OCI-LY7 (cell line): ENCODE data around the gene AGBL4.

Experiments used
- EZH2phosphoT487 ChIP-seq: fragments of 200-600 bp; sonication (generic); IDR thresholded peaks from 2 replicates; pipeline ENCODE4 v1.6.1; 2018; ENCODE audit warnings: low read depth, borderline replicate concordance, mild to moderate bottlenecking, mixed run types, antibody characterized with exemption, low read length, moderate library complexity, mixed read lengths
- TF ChIP-seq, protein P1 (sequence below): fragments of 200-600 bp; sonication (generic); conservative IDR thresholded peaks from 2 replicates; pipeline ENCODE4 v1.5.1; 2014; ENCODE audit warnings: mild to moderate bottlenecking, antibody characterized with exemption, low read length, moderate library complexity, mixed read lengths

DNA sequence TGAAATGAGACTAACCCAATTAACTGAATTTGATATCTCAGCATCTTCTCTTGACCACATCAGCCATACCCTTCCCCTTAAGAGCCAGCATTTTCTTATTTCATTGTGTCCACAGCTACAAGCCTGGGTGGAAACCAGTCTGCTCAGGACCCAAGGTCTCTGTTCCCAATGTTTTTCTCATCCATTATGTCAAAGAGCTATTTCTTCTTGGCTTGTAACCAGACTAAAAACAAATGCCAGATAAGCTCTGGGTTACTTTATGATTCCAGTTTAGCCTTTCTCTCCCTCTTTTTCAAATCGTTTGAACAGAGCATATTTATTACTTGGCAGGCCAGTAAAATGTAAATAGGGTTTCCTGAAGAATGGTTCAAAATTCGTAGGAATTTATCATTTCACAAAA is 1442.5 kb downstream of the AGBL4 start:
- TF ChIP-seq, protein P1, sequence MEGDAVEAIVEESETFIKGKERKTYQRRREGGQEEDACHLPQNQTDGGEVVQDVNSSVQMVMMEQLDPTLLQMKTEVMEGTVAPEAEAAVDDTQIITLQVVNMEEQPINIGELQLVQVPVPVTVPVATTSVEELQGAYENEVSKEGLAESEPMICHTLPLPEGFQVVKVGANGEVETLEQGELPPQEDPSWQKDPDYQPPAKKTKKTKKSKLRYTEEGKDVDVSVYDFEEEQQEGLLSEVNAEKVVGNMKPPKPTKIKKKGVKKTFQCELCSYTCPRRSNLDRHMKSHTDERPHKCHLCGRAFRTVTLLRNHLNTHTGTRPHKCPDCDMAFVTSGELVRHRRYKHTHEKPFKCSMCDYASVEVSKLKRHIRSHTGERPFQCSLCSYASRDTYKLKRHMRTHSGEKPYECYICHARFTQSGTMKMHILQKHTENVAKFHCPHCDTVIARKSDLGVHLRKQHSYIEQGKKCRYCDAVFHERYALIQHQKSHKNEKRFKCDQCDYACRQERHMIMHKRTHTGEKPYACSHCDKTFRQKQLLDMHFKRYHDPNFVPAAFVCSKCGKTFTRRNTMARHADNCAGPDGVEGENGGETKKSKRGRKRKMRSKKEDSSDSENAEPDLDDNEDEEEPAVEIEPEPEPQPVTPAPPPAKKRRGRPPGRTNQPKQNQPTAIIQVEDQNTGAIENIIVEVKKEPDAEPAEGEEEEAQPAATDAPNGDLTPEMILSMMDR = no peak
- no peak for TF ChIP-seq EZH2phosphoT487
